ENCODE measurements around the gene MAN1A1. TPM values are rescaled to one million over a fixed set of nuclear protein-coding genes. Genes with fewer than 3 reads are reported as not detected.

MAN1A1 gene
- total and polyA plus RNA-seq, 2 experiments from 2014 or later, result 2.0 to 8.7 TPM

GRCh38 chr6:119218548-119218947, 131.0 kb downstream of the MAN1A1 start (continued):
- TF ChIP-seq ZNF462 (CRISPR knock-in tag; IDR thresholded peaks at IDR 0.05), result no peak

GRCh38 chr6:119215885-119216590, 133.5 kb downstream of the MAN1A1 start:
- Histone ChIP-seq H3K4me1 (ENCODE audit: insufficient read depth) (no peaks in the 10 kb centered on the region), H3K4me3 (no peak overlapping the region), H3K36me3 (ENCODE audit: insufficient read depth) (no peaks in the 10 kb centered on the region), H3F3A (replicated peaks; ENCODE audit: low read depth) (no peaks in the 10 kb centered on the region), H4K20me1 (replicated peaks; ENCODE audit: insufficient read depth) (no peaks in the 10 kb centered on the region), H3K4me2 (no peak overlapping the region), H3K27me3 (ENCODE audit: insufficient read depth) (no peaks in the 10 kb centered on the region), H3K79me2 (replicated peaks; ENCODE audit: insufficient read depth) (no peaks in the 10 kb centered on the region), H2AFZ (no peak overlapping the region), H3K27ac (ENCODE audit: low read depth) (no peak overlapping the region), H3K9me2 (ENCODE audit: insufficient read depth) (no peaks in the 10 kb centered on the region)
- Mint-ChIP-seq H3K27ac (no peak overlapping the region), H3K27me3 (ENCODE audit: insufficient read depth, low read depth, poor library complexity) (peaks cover 2% of the 10 kb centered on the region), H3K4me1 (no peaks in the 10 kb centered on the region), H3K9me3 (no peaks in the 10 kb centered on the region), H3K4me3 (no peak overlapping the region), H3K36me3 (ENCODE audit: low read depth) (no peaks in the 10 kb centered on the region)
- ATAC-seq (no peak), DNase-seq (ENCODE audit: low spot score) (no peak)
- no peak for TF ChIP-seq CREB1 (CRISPR knock-in tag; IDR thresholded peaks at IDR 0.05; ENCODE audit: low read depth)
- TF ChIP-seq ZNF331 (CRISPR knock-in tag; IDR thresholded peaks at IDR 0.05; ENCODE audit: low read depth), result no peak
- TF ChIP-seq, protein P1, sequence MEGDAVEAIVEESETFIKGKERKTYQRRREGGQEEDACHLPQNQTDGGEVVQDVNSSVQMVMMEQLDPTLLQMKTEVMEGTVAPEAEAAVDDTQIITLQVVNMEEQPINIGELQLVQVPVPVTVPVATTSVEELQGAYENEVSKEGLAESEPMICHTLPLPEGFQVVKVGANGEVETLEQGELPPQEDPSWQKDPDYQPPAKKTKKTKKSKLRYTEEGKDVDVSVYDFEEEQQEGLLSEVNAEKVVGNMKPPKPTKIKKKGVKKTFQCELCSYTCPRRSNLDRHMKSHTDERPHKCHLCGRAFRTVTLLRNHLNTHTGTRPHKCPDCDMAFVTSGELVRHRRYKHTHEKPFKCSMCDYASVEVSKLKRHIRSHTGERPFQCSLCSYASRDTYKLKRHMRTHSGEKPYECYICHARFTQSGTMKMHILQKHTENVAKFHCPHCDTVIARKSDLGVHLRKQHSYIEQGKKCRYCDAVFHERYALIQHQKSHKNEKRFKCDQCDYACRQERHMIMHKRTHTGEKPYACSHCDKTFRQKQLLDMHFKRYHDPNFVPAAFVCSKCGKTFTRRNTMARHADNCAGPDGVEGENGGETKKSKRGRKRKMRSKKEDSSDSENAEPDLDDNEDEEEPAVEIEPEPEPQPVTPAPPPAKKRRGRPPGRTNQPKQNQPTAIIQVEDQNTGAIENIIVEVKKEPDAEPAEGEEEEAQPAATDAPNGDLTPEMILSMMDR (conservative IDR thresholded peaks at IDR 0.05; ENCODE audit: low read depth in 2 of 2), result no peak
- TF ChIP-seq NANOG (IDR thresholded peaks at IDR 0.05; ENCODE audit: borderline replicate concordance), result no peak
- no peak for TF ChIP-seq REST (IDR thresholded peaks at IDR 0.05; ENCODE audit: unreplicated experiment)
- no peak for TF ChIP-seq ETS1 (IDR thresholded peaks at IDR 0.05)
